ENCODE measurements around the gene CENPX. TPM values are rescaled to one million over a fixed set of nuclear protein-coding genes. Genes with fewer than 3 reads are reported as not detected.

CENPX gene
- total and polyA plus RNA-seq, 2 of the 13 experiments (the other 11 are each of a cell fraction or from before 2014, with no cell fraction given), result 92.7 to 170 TPM

GRCh38 chr17:82022981-82023446 lies 336 bp upstream of the CENPX start, which contains the start of gene LRRC45 (continued):
- TF ChIP-seq NFYC (CRISPR knock-in tag; IDR thresholded peaks at IDR 0.05) (peak; percentile 93), BHLHE40 (IDR thresholded peaks at IDR 0.05; ENCODE audit: low read length) (no peak), RAD21 (CRISPR knock-in tag; IDR thresholded peaks at IDR 0.05) (no peak), PHF20 (CRISPR knock-in tag; IDR thresholded peaks at IDR 0.05) (peak; percentile 22; the same call in 1 of the 2 replicates), ZNF800 (CRISPR knock-in tag; IDR thresholded peaks at IDR 0.05) (no peak), HMG20A (CRISPR knock-in tag; IDR thresholded peaks at IDR 0.05; ENCODE audit: borderline replicate concordance) (no peak), ZNF740 (CRISPR knock-in tag; IDR thresholded peaks at IDR 0.05) (no peak), ZBTB37 (CRISPR knock-in tag; IDR thresholded peaks at IDR 0.05) (no peak), GATAD2A (CRISPR knock-in tag; IDR thresholded peaks at IDR 0.05) (0 out of 2 replicates have a peak, but pooled peaks have one; percentile 2), ZNF281 (CRISPR knock-in tag; IDR thresholded peaks at IDR 0.05; ENCODE audit: borderline replicate concordance) (no peak), MEF2D (CRISPR knock-in tag; IDR thresholded peaks at IDR 0.05) (0 out of 2 replicates have a peak, but pooled peaks have one; percentile 21), SP1 (IDR thresholded peaks at IDR 0.05) (peak; percentile 95), SP1 (CRISPR knock-in tag; IDR thresholded peaks at IDR 0.05) (peak; percentile 98), THAP7 (CRISPR knock-in tag; IDR thresholded peaks at IDR 0.05) (peak; percentile 28; the same call in 1 of the 2 replicates), ZNF75D (CRISPR knock-in tag; IDR thresholded peaks at IDR 0.05; ENCODE audit: borderline replicate concordance) (no peak), THAP9 (CRISPR knock-in tag; IDR thresholded peaks at IDR 0.05; ENCODE audit: borderline replicate concordance) (0 out of 2 replicates have a peak, but pooled peaks have one; percentile 11), ZNF614 (CRISPR knock-in tag; IDR thresholded peaks at IDR 0.05; ENCODE audit: borderline replicate concordance) (no peak), ZNF256 (CRISPR knock-in tag; conservative IDR thresholded peaks at IDR 0.05) (0 out of 2 replicates have a peak, but pooled peaks have one; percentile 19), POLR2G (IDR thresholded peaks at IDR 0.05; ENCODE audit: low read depth, low read length) (peak; percentile 38; the same call in 1 of the 2 replicates), ZNF543 (CRISPR knock-in tag; IDR thresholded peaks at IDR 0.05) (0 out of 2 replicates have a peak, but pooled peaks have one; percentile 15), CREM (IDR thresholded peaks at IDR 0.05) (peak; percentile 88), CREM (CRISPR knock-in tag; IDR thresholded peaks at IDR 0.05) (no peak)

All from HepG2 (cell line).